Suppressor macrophage treated with lipopolysaccharide for 4 hours (primary cell): ENCODE results near the gene MRPL42.
"Not testable (repeated sequence)": the region's sequence is repeated elsewhere in the genome, so short reads cannot be mapped to it uniquely, and the experiment has no call there.

Source experiments
- DNase-seq: peaks from one replicate; pipeline ENCODE4 v3.0.0-alpha.2; 2020

MRPL42 gene

DNA sequence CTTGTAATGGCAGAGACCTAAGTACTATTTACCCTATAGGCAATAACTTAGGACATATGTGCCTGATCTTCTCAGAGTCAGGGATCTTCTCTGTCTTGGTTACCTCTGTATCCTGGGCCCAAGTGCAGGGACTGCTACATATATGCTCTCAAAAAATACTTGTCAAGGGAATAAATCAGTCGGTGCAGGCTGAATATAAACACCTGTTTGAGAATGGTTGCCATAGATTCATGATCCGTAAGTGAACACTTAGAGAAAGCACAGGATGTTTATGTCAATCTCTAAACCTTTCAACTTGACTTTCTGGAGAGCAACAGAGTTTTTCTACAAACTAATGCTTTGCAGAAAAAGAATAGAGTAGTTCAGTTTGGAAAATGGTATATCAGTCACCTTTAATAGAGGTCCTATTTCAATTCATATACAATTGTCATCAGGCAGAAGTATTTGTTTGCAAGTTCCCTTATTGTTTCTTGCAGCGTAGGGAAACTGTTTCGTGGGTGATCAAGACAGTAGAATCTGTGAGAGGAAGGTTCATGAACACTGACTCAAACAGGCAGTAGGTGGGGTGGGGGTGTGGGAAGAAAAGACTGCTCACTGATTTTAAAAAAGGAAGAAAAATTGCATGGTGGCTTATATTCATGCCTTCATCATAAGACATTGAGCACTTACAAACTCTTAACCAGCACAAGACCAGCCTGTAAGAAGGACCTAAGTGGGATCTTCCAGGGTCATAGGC, 19.6 kb upstream of the MRPL42 start:
- DNase-seq, result peak; percentile 64

DNA sequence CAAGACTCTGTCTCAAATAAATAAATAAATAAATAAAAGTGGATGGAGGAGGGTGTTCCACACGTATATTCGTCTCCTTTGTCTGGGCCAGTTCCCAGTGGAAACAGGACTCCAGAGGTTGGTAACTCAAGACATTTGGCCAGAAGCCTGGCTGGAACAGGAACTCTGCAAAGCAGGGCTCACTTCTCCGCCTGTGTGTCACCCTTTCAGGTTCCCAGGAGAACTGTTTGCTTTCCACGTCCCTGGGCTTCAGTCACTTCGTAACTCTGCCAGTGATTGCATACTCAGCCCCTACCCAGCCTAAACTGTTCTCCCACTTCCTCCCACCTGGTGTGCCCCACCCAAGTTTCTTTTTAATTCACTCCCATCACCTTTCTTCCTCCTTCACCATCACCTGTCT, 18.5 kb upstream of the MRPL42 start:
- no peak for DNase-seq

DNA sequence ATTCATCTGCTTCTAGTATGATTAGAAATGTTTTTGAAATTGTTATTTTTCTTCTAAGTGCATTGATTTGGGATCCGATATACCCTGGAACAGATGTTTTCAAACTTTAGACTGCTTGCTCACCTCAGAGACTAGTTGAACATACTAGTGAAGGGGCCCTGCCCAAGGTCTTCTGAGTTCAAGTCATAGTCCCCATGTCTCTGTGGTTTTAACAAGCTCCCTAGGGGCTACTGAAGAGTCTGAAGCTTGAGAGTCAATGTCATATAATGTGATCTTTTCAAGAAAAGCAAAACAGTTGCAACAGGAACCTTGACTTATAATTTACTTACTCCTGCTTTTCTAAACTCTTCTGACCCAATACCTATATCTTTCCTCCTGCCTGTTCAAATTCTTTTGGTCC, 18.0 kb upstream of the MRPL42 start:
- no peak for DNase-seq

DNA sequence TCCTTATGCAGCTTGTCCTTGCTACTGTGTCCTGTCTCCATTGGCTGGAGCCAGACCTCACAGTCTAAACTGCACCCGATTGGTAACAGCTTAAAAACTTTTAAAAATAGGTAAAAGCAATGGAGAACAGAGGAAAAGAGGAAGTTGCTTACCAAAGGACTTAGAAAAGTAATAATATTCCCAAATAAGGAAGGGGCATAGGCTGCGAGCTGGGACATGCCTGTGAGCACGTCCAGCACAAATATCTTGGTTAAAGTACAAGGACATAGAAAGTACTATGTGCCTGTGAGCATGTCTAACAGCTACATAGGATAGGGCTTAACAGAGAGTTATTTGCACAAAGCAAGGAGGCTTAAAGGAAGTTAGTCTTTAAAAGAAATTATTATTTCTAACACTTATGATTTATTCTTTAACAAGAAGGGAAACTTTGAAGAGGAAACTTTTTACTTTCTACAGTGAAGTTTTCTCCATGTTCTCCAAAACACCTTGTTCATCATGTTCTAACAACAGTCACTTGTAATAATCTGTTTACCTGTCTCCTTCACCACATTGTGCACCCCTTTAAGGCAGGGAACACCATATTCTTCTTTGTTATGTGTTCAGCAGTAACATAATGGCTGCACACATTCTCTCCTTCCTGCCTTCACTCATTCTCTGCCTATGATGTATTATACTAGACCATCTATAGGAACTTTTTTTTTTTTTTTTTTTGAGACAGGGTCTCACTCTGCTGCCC, 15.7 kb upstream of the MRPL42 start:
- no peak for DNase-seq

DNA sequence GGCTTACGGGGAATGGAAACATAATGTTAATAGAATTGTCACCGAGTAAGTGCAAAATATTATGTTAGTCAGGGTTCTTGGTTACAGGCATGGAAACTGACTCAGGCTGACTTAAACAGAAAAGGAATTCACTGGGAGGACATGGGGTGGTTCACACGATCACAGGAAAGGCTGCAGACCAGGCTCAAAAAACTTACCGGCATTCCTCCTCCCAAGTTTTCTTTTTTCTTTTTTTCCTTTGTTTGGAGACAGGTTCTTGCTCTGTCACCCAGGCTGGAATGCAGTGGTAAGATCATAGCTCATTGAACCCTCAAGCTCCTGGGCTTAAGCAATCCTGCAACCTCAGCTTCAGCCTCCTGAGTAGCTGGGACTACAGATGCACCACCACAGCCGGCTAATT, 13.7 kb upstream of the MRPL42 start:
- DNase-seq, result no peak

DNA sequence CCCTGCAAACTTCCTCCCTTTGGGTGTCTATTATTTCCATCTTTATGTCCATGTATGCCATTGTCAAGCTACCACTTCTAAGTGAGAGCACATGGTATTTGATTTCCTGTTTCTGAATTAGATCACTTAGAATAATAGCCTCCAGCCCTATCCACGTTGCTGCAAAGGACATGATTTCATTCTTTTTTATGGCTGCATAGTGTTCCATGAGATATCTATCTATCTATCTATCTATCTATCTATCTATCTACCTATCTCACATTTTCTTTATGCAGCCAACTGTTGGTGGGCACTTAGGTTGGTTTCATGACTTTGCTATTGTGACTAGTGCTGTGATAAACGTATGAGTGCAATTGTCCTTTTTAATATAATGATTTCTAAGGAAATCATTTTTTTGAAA, 11.2 kb upstream of the MRPL42 start:
- DNase-seq, result no peak

DNA sequence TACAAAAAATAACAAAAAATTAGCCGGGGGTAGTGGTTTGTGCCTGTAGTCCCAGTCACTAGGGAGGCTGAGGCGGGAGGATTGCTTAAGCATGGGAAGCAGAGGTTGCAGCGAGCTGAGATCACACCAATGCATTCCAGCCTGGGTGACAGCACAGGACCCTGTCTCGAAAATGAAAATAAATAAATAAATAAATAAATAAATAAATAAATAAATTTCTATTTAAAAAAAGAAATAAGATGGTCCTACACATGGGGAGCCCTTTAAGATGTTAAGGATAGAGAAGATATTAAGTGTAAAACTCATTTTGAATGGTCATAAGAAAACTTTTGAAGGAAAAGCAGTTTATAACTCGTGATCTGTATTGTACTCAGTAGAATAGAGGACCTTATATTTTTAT, 8.2 kb upstream of the MRPL42 start:
- no peak for DNase-seq

DNA sequence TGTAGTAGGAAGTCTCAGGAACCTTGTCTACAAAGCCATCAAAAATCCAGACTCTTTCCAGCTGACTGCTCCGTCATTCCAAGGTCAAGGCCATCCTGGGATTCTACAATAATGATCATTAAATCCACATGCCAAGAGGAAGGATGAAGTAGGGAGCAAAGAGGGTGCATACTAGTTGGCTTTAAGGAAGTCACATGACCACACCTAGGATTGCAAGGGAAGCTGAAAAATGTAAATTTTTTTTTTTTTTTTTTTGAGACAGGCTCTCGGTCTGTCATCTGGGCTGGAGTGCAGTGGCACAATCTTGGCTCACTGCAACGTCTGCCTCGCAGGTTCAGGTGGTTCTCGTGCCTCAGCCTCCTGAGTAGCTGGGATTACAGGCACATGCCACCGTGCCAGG, 7.3 kb upstream of the MRPL42 start:
- DNase-seq, result no peak

DNA sequence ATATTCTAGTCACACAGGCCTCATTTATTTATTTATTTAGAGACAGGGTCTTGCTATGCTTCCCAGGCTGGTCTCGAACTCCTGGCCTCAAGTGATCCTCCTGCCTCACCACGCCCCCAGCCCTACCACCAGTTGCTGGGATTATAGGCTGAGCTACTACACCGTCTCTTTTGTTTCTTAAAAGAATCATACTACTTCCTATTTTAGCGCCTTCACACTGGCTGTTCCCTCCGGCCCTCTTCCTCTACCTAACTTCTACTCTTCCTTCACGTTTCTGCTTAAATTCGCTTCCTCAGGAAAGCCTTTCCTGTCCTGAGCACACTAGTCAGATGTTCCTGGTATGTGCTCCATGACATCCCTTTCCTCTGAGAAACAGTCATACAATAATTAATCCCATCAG, 6.4 kb upstream of the MRPL42 start:
- DNase-seq, result no peak

DNA sequence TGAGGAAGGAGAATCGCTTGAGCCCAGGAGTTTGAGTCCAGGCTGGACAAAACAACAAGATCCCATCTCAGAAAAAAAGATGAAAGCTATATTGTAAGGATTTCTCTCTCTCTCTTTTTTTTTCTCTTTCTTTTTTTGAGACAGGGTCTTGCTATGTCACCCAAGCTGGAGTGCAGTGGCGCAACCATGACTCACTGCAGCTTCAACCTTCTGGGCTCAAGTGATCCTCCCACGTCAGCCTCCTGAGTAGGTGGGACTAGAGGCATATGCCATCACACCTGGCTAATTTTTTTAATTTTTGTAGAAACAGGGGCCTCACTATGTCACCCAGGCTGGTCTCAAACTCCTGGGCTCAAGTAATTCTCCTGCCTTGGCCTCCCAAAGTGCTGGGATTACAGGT, 5.8 kb upstream of the MRPL42 start:
- DNase-seq, result no peak

DNA sequence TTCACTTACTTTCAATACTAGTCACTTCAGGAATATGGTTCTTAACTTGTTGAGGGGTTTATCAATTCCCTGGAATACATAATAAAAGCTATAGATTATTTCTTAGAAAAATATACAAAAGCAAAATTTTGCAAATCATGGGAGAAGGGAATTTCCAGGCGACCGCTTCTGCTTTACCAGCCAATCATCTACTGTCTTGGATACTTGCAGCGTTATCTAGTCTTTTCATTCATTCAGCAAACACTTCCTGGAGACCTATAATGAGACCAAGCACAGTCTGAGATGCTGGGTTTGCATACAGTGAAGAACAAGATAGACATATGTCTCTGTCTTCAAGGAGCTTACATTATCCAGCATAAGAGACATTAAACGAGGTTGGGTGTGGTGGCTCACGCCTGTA, 1.5 kb upstream of the MRPL42 start:
- no peak for DNase-seq

DNA sequence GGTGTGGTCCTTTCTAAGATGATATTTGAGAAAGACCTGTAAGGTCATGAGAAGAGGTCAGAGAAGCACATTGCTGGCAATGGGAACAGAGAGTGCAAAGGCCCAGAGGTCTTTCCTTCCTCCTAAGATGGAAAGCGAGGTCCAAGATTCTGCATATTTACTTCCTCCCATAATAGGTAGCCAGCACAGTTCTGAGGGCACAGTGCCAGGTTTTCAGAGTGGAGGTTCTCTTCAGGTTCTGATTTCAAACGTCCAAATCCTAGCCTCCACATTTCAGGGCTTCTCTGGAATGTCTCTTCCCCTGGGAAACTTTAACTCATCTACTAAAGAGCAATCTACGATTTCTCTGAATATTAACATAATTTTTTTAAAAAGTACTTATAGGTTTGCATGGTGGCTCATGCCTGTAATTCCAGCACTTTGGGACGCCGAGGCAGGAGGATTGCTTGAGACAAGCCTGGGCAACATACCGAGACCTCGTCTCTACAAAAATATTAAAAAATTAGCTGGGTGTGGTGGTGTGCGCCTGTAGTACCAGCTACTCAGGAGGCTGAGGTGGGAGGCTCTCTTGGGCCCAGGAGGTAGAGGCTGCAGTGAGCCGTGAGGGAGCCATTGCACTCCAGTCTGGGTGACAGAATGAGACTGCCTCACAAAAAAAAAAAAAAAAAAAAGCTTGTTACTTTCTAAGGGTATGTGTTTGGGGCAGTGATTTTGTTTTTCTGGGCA, 526 bp upstream of the MRPL42 start:
- no peak for DNase-seq

DNA sequence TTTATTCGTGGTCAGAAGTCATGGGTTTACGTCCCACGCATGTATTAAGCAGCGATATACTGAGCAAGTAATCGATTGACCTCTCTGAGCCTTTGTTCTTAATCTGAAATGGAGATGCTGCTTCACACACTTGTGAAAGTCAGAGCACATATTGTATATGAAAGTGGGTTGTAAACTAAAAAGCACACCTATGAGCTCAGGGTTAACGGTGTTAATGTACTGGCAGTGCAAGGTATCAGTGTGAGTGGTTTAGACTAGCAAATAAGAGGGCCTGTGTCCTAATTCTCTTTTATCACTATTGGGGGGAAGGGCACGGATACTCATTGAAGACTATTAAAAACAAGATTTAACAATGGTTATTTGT, 676 bp downstream of the MRPL42 start:
- DNase-seq, result no peak

DNA sequence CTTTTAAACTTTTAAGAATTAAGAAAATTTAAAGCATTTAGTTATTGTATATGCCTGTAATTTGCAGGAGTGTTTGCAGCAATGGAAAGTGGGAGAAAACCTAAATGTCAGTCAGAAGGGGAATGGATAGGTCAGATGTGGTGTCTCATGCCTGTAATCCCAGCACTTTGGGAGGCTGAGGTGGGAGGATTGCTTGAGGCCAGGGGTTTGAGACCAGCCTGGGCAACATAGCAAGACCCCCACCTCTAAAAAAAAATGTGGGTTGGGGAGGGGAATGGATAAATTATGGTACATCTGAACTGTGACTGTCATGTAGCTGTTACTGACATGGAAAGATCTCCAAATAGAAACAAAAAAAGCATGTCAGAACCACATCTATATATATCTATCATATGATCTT, 2.1 kb downstream of the MRPL42 start:
- no peak for DNase-seq

DNA sequence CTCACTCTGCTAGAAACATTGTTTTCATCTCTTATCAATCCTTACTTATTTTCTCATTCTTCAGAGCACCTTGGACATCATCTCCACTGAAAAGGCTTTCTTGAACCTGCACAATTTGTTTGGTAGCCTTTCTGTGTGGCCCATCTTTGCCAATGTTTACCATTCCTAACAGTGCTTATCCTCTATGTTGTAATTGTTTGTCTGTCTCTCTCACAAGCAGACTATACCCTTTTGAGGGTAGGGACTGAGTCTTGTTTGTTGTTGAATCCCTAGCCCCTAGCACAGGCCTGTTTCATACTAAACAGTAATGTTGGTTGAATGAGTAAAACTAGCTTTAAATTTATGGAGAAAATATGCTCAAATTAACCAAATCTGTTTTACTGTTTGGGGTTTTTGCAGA, 9.2 kb downstream of the MRPL42 start:
- no peak for DNase-seq

DNA sequence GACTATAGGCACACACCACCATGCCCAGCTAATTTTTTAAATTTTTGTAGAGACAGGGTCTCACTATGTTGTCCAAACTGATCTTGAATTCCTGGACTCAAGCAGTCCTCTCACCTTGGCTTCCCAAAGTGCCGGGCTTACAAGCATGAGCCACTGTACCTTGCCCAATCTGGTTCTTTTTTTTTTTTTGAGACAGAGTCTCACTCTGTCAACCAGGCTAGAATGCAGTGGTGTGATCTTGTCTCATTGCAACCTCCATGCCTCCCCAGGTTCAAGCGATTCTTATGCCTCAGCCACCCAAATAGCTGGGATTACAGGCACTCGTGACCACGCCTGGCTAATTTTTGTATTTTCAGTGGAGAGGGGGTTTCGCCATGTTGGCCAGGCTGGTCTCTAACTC, 15.4 kb downstream of the MRPL42 start:
- DNase-seq, result no peak

DNA sequence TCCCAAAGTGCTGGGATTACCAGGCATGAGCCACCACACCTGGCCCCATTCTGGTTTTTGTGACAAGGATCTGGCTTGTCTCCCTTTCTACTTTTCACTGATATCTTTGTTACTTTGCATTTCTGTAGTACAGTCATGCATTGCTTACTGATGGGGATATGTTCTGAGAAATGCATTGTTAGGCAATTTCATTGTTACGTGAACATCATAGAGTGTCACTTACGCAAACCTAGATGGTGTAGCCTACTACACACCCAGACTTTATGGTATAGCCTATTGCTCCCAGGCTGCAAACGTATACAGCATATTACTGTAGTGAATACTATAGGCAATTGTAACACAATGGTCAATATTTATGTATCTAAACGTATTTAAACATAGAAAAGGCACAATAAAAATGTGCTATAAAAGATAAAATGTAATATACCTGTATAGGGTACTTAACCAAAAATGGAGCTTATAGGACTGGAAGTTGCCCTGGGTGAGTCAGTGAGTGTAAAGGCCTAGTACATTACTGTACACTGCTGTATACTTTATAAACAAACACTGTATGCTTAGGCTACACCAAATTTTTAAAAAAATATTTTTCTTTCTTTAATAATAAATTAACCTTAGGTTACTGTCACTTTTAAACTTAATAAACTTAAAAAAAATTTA, 16.0 kb downstream of the MRPL42 start:
- no peak for DNase-seq

DNA sequence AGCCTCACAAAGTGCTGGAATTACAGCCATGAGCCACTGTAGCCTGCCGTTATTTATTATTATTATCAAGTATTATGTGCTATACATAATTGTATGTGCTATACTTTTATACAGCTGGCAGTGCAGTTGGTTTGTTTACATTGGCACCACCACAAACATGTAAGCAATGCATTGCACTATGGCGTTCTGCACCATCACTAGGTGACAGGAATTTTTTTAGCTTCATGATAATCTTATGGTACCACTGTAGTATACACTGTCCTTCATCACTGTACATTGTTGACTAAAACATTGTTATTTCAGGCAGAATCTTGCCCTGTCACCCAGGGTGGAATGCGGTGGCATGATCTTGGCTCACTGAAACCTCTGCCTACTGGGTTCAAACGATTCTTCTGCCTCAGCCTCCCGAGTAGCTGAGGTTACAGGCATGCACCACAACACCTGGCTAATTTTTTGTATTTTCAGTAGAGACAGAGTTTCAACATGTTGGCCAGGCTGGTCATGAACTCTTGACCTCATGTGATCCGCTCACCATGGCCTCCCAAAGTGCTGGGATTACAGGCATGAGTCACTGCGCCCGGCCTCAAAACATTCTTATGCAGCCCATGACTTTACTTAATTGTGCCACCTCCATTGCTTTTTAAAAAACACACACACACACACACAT, 17.1 kb downstream of the MRPL42 start:
- no peak for DNase-seq

DNA sequence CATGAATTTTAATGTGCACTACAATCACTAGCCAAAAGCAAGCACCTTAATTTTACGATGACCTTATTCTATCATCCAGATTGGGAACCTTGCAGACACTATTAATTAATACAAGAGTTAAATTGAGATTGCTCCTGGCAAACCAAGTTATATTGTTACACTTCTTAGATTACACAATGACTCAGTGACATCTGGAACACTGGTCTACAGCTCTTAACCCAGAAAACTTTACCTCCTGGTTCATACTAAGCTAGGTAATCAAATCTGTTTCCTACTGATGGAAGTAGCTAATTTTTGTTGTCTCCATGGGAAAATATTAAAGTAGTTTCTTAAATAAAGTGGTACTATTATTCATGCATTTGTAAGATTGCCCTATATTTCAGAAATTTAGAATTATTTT, 25.5 kb downstream of the MRPL42 start:
- DNase-seq, result not testable (repeated sequence)

DNA sequence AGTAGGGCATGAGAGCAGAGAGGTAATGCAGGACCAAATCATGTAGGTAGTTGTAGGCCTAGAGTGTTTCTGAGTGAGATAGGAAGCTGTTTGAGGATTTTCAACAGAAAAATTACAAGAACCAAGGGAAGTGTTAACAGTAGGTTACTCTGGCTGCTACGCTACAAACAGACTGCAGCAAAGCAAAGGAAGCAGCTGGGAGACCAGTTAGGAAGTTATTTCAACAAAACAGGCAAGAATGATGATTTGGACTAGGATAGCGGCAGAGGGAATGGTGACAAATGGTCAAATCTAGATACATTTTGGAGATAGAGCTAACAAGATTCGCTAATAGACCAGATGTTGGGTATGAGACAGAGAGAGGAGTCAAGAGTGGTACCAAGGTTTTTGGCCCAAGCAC, 26.8 kb downstream of the MRPL42 start:
- no peak for DNase-seq

DNA sequence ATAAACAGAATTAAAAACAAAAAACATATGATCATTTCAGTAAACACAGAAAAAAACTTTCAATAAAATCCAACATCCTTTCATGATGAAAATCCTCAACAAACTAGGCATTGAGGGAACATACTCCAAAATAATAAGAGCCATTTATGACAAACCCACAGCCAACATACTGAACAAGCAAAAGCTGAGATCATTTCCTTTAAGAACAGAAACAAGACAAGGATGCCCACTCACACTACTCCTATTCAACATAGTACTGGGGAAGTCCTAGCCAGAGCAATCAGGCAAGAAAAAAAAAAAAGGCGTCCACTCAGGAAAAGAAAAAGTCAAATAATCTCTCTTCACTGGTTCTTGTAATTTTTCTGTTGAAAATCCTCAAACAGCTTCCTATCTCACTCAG, 30.1 kb downstream of the MRPL42 start:
- peak; percentile 25 for DNase-seq

DNA sequence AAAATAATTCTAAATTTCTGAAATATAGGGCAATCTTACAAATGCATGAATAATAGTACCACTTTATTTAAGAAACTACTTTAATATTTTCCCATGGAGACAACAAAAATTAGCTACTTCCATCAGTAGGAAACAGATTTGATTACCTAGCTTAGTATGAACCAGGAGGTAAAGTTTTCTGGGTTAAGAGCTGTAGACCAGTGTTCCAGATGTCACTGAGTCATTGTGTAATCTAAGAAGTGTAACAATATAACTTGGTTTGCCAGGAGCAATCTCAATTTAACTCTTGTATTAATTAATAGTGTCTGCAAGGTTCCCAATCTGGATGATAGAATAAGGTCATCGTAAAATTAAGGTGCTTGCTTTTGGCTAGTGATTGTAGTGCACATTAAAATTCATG, 31.5 kb downstream of the MRPL42 start:
- not testable (repeated sequence) for DNase-seq

DNA sequence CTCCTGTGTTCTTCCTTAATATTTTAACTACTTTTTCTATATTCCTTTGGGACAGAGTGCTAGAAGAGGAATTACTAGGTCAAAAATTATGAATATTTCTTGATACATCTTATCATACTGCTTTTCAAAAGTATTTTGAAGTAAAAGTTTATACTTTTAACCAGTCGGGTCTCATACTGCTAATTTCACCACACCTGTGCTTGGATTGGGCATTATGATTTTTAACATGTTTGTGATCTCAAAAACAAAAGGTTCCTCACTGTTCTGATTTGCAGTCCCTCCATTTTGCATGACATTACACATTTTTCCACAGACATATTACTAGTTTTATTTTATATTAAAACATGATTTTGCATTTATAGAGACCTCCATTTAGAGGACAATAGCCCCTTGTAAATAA, 32.9 kb downstream of the MRPL42 start:
- DNase-seq, result no peak
